Measurements from ENCODE around the gene OGFOD1.

The OGFOD1 gene

DNA sequence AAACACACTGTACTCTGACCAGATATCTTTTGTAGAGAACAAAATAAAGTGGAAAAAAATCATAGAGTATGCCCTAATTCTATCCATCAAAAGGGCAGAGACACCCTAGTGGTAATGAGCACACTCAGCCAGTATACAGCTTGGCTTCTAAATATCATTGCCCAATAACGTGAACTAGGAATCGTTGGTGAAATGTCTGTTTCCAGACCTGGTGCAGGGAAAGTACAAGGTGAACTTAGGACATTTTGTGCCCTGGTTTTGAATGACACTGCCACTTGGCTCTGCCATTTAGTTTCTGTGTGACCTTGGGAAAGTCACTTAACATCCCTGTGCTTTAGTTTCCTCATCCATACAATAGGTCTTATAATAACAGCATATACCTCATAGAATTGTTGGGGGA lies 39.7 kb upstream of the OGFOD1 start:
- peaks cover 35% of the 10 kb centered on the region for H3K36me3 ChIP-seq
- TF ChIP-seq, protein P1, sequence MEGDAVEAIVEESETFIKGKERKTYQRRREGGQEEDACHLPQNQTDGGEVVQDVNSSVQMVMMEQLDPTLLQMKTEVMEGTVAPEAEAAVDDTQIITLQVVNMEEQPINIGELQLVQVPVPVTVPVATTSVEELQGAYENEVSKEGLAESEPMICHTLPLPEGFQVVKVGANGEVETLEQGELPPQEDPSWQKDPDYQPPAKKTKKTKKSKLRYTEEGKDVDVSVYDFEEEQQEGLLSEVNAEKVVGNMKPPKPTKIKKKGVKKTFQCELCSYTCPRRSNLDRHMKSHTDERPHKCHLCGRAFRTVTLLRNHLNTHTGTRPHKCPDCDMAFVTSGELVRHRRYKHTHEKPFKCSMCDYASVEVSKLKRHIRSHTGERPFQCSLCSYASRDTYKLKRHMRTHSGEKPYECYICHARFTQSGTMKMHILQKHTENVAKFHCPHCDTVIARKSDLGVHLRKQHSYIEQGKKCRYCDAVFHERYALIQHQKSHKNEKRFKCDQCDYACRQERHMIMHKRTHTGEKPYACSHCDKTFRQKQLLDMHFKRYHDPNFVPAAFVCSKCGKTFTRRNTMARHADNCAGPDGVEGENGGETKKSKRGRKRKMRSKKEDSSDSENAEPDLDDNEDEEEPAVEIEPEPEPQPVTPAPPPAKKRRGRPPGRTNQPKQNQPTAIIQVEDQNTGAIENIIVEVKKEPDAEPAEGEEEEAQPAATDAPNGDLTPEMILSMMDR (IDR thresholded peaks at IDR 0.05), result no peak
- peaks cover 15 to 18% of the 10 kb centered on the region in 2 experiments for H3K4me1 ChIP-seq (ENCODE audit: control insufficient read depth in 1 of 2, insufficient read depth in 1 of 2, low read depth in 1 of 2, low read length in 1 of 2)
- no peaks in the 10 kb centered on the region for H3K9me3 ChIP-seq
- no peak overlapping the region for H3K4me3 ChIP-seq (ENCODE audit: low read depth in 1 of 2, low read length in 1 of 2)
- no peak overlapping the region for H3K27ac ChIP-seq
- H3K27me3 ChIP-seq, result no peaks in the 10 kb centered on the region

DNA sequence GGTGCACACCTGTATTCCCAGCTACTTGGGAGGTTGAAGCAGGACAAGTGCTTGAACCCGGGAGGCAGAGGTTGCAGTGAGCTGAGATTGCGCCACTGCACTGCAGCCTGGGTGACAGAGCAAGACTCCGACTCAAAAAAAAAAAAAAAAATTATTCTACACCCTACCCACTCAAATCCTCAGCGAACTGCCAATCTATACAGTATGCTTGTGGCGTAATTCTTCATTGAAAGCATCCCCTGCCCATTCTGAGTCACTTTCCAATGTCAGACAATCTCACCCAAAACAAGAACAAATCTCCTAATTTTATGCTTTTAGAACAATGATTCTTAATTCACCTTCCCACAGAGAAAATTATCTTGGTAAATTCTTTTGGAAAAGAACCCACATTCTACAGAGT lies 38.0 kb upstream of the OGFOD1 start:
- H3K4me3 ChIP-seq (ENCODE audit: low read depth in 1 of 2, low read length in 1 of 2), result no peak overlapping the region
- TF ChIP-seq, protein P1 (IDR thresholded peaks at IDR 0.05), result no peak
- no peak overlapping the region for H3K27ac ChIP-seq
- H3K4me1 ChIP-seq (ENCODE audit: control insufficient read depth in 1 of 2, insufficient read depth in 1 of 2, low read depth in 1 of 2, low read length in 1 of 2), result peaks cover 15 to 23% of the 10 kb centered on the region in 2 experiments
- no peaks in the 10 kb centered on the region for H3K9me3 ChIP-seq
- H3K27me3 ChIP-seq, result no peaks in the 10 kb centered on the region
- peaks cover 18% of the 10 kb centered on the region for H3K36me3 ChIP-seq

DNA sequence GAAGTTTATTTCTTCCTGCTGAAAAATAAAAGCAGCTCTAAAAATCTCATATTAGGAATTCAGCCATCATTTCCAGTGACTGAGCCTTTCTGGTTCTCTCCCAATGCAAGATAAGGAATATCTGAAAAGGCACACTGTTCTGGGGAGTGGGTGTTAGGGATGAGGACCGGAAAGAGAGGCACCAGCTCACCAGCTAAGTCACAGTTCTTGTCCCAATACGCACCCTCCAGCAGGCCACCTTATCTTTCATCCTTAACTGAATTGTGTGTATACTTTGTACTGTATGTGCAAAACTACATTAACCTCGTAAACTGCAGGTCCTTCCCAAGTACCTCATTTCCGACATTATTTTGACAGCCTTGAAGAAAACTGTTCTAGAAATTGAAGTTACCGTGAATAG lies 37.0 kb upstream of the OGFOD1 start:
- peaks cover 15 to 19% of the 10 kb centered on the region in 2 experiments for H3K4me1 ChIP-seq (ENCODE audit: control insufficient read depth in 1 of 2, insufficient read depth in 1 of 2, low read depth in 1 of 2, low read length in 1 of 2)
- H3K27me3 ChIP-seq, result no peaks in the 10 kb centered on the region
- H3K36me3 ChIP-seq, result peaks cover 14% of the 10 kb centered on the region
- TF ChIP-seq, protein P1 (IDR thresholded peaks at IDR 0.05), result no peak
- no peak overlapping the region for H3K27ac ChIP-seq
- H3K9me3 ChIP-seq, result no peaks in the 10 kb centered on the region
- H3K4me3 ChIP-seq (ENCODE audit: low read depth in 1 of 2, low read length in 1 of 2), result no peak overlapping the region

DNA sequence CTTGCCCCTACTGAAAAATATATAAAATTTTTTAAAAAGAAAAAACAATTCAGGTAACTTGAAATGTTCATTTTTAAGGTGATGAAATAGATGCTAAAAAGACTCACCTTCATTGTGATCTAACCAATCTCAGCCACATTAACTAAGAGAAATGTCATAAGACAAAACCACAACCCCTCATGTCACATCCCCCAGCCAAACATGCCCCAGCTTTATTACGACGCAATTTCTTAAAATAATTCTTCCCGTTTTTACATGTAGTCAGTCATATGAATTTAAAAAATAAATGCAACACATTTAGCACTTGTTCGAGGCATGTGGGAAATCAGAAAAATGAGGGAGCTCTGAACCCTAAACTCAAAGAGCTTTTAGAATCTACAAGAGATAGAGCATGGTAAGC lies 35.5 kb upstream of the OGFOD1 start:
- TF ChIP-seq, protein P1 (IDR thresholded peaks at IDR 0.05), result no peak
- Histone ChIP-seq H3K9me3 (no peaks in the 10 kb centered on the region), H3K4me1 (ENCODE audit: control insufficient read depth in 1 of 2, insufficient read depth in 1 of 2, low read depth in 1 of 2, low read length in 1 of 2) (peaks cover 15 to 19% of the 10 kb centered on the region in 2 experiments), H3K36me3 (peaks cover 8% of the 10 kb centered on the region), H3K27ac (peak overlapping the region; percentile 67), H3K27me3 (no peaks in the 10 kb centered on the region), H3K4me3 (ENCODE audit: low read depth in 1 of 2, low read length in 1 of 2) (peak overlapping the region in 1 of 2 experiments; percentile 12)

DNA sequence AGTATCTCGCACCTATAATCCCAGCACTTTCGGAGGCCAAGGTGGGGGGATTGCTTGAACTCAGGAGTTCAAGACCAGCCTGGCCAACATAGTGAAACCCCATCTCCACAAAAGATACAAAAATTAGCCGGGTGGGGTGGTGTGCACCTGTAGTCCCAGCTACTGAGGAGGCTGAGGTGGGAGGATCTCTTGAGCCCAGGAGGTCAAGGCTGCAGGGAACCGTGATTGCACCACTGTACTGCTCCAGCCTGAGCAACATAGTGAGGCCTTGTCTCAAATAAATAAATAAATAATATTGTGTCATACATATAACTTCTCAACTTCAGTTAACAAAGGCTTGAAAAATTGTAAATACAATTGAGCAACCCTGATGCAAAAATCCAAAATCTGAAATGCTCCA lies 34.2 kb upstream of the OGFOD1 start:
- Histone ChIP-seq H3K4me1 (ENCODE audit: control insufficient read depth in 1 of 2, insufficient read depth in 1 of 2, low read depth in 1 of 2, low read length in 1 of 2) (peaks cover 15 to 19% of the 10 kb centered on the region in 2 experiments), H3K27ac (no peak overlapping the region), H3K4me3 (ENCODE audit: low read depth in 1 of 2, low read length in 1 of 2) (no peak overlapping the region), H3K36me3 (peaks cover under 1% of the 10 kb centered on the region), H3K27me3 (no peaks in the 10 kb centered on the region), H3K9me3 (no peaks in the 10 kb centered on the region)
- TF ChIP-seq, protein P1 (IDR thresholded peaks at IDR 0.05), result no peak

Data from neutrophil (primary cell).